VCaP (cell line): ENCODE results near the gene CHST11.

ENCODE experiments used
- H3K27ac ChIP-seq: fragments of 450-650 bp; 2 replicates; pipeline ENCODE4 v1.5.1; 2017
- TF ChIP-seq, protein P1 (sequence below): fragments of 450-650 bp; conservative IDR thresholded peaks from 2 replicates; pipeline ENCODE4 v1.5.1; 2017; ENCODE audit warnings: mild to moderate bottlenecking, moderate library complexity

CHST11 gene

DNA sequence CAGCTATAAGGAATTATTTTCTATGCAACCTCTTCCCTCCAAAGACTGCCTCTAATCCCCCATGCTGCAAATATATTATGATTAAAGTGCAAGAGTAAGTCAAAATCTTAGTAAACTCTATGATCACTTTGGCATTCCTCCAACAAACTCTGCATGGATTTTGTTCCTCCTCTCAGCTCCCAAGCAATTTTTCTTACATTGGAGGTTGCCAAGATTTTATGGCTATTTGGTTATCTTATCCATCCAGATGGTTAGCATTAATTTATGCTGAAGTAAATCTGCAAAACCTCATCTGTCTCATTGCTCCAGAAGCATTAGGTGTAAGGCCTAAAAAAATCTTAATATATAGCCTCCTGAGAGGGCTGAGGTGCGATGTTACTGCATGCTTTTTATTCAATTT, 228.1 kb downstream of the CHST11 start:
- H3K27ac ChIP-seq = no peak overlapping the region
- TF ChIP-seq, protein P1, sequence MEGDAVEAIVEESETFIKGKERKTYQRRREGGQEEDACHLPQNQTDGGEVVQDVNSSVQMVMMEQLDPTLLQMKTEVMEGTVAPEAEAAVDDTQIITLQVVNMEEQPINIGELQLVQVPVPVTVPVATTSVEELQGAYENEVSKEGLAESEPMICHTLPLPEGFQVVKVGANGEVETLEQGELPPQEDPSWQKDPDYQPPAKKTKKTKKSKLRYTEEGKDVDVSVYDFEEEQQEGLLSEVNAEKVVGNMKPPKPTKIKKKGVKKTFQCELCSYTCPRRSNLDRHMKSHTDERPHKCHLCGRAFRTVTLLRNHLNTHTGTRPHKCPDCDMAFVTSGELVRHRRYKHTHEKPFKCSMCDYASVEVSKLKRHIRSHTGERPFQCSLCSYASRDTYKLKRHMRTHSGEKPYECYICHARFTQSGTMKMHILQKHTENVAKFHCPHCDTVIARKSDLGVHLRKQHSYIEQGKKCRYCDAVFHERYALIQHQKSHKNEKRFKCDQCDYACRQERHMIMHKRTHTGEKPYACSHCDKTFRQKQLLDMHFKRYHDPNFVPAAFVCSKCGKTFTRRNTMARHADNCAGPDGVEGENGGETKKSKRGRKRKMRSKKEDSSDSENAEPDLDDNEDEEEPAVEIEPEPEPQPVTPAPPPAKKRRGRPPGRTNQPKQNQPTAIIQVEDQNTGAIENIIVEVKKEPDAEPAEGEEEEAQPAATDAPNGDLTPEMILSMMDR = no peak

GRCh38 chr12:104685366-104685765, 228.6 kb downstream of the CHST11 start:
- H3K27ac ChIP-seq = no peak overlapping the region

DNA sequence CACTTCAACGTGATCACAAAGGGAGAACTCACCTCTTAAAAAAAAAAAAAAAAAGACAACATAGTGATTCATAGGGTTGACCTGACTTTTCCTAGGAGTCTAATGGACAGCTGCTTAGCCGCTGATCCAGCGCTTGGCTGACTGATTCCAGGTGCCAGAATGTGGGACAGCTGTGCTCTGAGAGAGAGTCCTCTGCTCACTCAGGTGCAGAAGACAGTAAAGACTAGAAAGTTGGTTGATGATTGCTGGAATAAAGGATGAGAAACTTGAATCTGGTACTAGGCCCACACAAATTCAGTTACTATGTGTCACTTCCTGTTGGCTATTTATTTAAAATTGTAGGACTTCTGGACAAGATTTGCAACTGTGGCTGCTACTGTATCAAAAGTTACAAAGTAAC, 229.4 kb downstream of the CHST11 start:
- H3K27ac ChIP-seq = no peak overlapping the region
- TF ChIP-seq, protein P1 = no peak

More at GRCh38 chr12:104685366-104685765, 228.6 kb downstream of the CHST11 start:
- TF ChIP-seq, protein P1 = no peak

- H3K27ac ChIP-seq = no peak overlapping the region
- TF ChIP-seq, protein P1 = no peak
Observed at GRCh38 chr12:104687823-104688573, 231.2 kb downstream of the CHST11 start.

GRCh38 chr12:104689635-104690034, 232.9 kb downstream of the CHST11 start:
- TF ChIP-seq, protein P1 = no peak
- H3K27ac ChIP-seq = no peak overlapping the region

DNA sequence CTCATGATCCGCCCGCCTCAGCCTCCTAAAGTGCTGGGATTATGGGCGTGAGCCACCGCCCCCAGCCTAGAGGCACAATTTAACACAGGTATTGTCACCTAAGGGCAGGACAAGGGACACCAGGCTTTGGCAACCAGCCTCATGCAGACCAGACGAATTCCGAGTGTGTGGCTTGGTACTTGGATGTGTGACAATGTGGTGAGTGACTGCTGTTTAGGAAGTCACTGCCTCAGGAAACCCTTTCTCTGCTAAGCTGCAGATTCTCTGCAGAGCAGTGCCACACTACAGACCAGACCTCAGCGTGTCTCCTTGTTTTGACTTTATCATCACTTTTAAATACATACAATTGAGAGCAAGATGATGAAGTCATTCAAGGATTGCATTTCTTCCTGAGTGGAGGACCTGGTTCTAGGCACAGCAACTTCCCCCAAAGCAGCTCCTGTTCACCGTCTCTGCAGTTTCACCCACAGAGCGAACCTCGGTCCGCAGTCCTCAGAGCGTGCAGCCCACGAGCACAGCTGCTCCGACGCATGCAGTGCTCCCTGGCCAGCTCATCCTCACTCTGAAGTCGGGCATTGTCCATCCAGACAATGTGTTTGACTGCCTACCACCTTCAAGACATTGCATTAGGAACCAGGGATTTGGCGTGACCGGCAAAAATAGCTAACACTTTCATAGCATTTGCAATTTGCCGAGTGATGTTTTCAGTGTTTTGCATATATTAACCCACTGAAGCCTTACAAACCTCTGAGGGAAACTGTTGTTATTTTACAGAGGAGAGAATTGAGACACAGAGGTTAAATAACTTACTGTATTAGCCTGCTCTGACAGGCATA, 235.2 kb downstream of the CHST11 start:
- H3K27ac ChIP-seq = no peak overlapping the region
- TF ChIP-seq, protein P1 = no peak

DNA sequence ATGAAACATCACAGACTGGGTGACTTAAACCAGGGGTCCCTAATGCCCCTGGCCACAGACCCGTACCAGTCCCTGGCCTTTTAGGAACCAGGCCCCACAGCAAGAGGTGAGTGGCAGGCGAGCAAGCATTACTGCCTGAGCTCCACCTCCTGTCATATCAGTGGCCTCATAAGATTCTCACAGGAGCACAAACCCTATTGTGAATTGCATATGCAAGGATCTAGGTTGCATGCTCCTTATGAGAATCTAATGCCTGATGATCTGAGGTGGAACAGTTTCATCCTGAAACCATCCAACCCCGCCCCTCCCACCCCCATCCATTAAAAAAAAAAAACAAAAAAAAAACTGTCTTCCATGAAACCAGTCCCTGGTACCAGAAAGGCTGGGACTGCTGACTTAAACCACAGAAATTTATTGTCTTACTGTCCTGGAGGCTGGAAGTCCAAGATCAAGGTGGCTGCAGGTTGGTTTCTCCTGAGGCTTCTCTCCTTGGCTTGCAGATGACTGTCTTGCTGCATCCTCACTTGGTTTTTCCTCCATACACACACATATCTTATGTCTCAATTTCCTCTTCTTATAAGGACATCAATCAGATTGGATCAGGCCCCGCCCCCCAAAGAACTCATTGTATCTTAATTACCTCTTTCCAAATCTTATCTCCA, 235.9 kb downstream of the CHST11 start:
- no peak overlapping the region for H3K27ac ChIP-seq
- TF ChIP-seq, protein P1 = no peak
